ENCODE results near the gene NRL.

- TF ChIP-seq POLR2AphosphoS5 (IDR thresholded peaks at IDR 0.05; ENCODE audit: borderline replicate concordance, low read depth, low read length) (no peak), EZH2 (IDR thresholded peaks at IDR 0.05) (no peak)
Measured at GRCh38 chr14:24062216-24062980, 52.4 kb downstream of the NRL start.

Data from SK-N-MC (cell line).